Fibroblast of lung (primary cell): ENCODE measurements around the gene KCTD21.

Source experiments
- EZH2 ChIP-seq: IDR thresholded peaks from 2 replicates; pipeline ENCODE4 v1.5.1; 2012; ENCODE audit warnings: low read length, control low read depth, mild to moderate bottlenecking; ENCODE audit errors: missing control alignments
- TF ChIP-seq, protein P1 (sequence below), 2 donors: IDR thresholded peaks in 1 of 2; conservative IDR thresholded peaks in 1 of 2; 1 replicate in 1 of 2; 2 replicates in 1 of 2; pipeline ENCODE4 v1.5.1; 2011 to 2012; ENCODE audit warnings: low read length in 2 of 2, control low read depth in 1 of 2, inconsistent platforms in 1 of 2, low read depth in 1 of 2, mild to moderate bottlenecking in 1 of 2

DNA sequence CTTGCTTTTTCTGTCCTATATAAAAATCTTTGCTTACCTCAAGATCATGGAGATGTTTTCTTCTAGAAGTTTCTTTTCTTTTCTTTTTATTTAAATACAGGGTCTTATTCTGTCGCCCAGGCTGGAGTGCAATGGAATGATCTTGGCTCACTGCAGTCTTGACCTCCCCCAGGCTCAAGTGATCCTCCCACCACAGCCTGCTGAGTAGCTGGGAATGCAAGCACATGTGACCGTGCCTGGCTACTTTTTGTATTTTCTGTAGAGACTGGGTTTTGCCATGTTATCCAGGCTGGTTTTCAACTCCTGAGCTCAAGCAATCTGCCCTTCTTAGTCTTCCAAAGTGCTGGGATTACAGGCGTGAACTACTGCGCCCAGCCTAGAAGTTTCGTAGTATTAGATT is 45.6 kb upstream of the KCTD21 start:
- TF ChIP-seq, protein P1, sequence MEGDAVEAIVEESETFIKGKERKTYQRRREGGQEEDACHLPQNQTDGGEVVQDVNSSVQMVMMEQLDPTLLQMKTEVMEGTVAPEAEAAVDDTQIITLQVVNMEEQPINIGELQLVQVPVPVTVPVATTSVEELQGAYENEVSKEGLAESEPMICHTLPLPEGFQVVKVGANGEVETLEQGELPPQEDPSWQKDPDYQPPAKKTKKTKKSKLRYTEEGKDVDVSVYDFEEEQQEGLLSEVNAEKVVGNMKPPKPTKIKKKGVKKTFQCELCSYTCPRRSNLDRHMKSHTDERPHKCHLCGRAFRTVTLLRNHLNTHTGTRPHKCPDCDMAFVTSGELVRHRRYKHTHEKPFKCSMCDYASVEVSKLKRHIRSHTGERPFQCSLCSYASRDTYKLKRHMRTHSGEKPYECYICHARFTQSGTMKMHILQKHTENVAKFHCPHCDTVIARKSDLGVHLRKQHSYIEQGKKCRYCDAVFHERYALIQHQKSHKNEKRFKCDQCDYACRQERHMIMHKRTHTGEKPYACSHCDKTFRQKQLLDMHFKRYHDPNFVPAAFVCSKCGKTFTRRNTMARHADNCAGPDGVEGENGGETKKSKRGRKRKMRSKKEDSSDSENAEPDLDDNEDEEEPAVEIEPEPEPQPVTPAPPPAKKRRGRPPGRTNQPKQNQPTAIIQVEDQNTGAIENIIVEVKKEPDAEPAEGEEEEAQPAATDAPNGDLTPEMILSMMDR (conservative IDR thresholded peaks at IDR 0.05 in 1 of 2, IDR thresholded peaks at IDR 0.05 in 1 of 2; ENCODE audit: low read depth in 1 of 2, low read length in 2 of 2), result no peak
- no peak for TF ChIP-seq EZH2
